Esophagus muscularis mucosa (tissue), 4 donors: ENCODE data around the gene NMUR2. TPM values are rescaled to one million over a fixed set of nuclear protein-coding genes. Genes with fewer than 3 reads are reported as not detected.

ENCODE experiments used
- DNase-seq: peaks from one replicate; pipeline ENCODE4 v3.0.0-alpha.2; 2017; ENCODE audit errors: extremely low spot score
- H3K27ac ChIP-seq, 4 donors: fragments of 200-600 bp; sonication (generic); replicated peaks in 1 of 4; 1 replicate in 3 of 4; 2 replicates in 1 of 4; pipeline ENCODE4 v1.5.1; 2016 to 2019; ENCODE audit warnings: mild to moderate bottlenecking in 1 of 4
- H3K27me3 ChIP-seq, 4 donors: fragments of 200-600 bp; sonication (generic); one replicate each; pipeline versions ENCODE4 v1.5.1 to v1.6.0; 2016 to 2019
- H3K36me3 ChIP-seq, 4 donors: fragments of 200-600 bp; sonication (generic); one replicate each; pipeline ENCODE4 v1.5.1; 2016 to 2019
- H3K4me1 ChIP-seq, 4 donors: fragments of 200-600 bp; sonication (generic); one replicate each; pipeline ENCODE4 v1.5.1; 2016 to 2019
- H3K4me3 ChIP-seq, 4 donors: fragments of 200-600 bp; sonication (generic); 1 replicate in 2 of 4; 2 replicates in 2 of 4; pipeline ENCODE4 v1.5.1; 2016 to 2019; ENCODE audit warnings: mild to moderate bottlenecking in 4 of 4, moderate library complexity in 1 of 4
- H3K9me3 ChIP-seq, 4 donors: fragments of 200-600 bp; sonication (generic); 1 replicate in 3 of 4; 2 replicates in 1 of 4; pipeline ENCODE4 v1.5.1; 2016 to 2019
- CTCF ChIP-seq, 3 experiments: fragments of 200-600 bp in 2 of 3; fragments of 450-650 bp in 1 of 3; sonication (generic) in 2 of 3; IDR thresholded peaks; one replicate each; pipeline ENCODE4 v1.5.1; 2017 to 2019; ENCODE audit warnings: antibody characterized with exemption in 3 of 3, mild to moderate bottlenecking in 2 of 3, moderate library complexity in 1 of 3
- EP300 ChIP-seq: sonication (generic); formaldehyde crosslinking; IDR thresholded peaks from one replicate; pipeline ENCODE4 v1.6.1; 2017; ENCODE audit warnings: antibody characterized with exemption
- POLR2A ChIP-seq: fragments of 450-650 bp; IDR thresholded peaks from one replicate; pipeline ENCODE4 v1.6.1; 2017; ENCODE audit warnings: antibody characterized with exemption, moderate library complexity, mild to moderate bottlenecking, low read depth
- POLR2AphosphoS5 ChIP-seq, 2 donors: sonication (generic); formaldehyde crosslinking; IDR thresholded peaks; one replicate each; pipeline ENCODE4 v1.6.1; 2017; ENCODE audit warnings: antibody characterized with exemption in 2 of 2
- WGBS: methylation state at CpG from one replicate; pipeline ENCODE4 v1.1.5; 2018; 5-methylcytosine and 5-hydroxymethylcytosine counted together
- intact Hi-C: fragments of 100-400 bp; cut with DNase I; formaldehyde crosslinking; loops from one replicate; pipeline ENCODE4 v1.15.1; 2023
- total RNA-seq, 4 donors: library from RNA; depleted of rRNA; stranded (reverse); fragments of >200 nt; gene quantifications; one replicate each; pipeline versions ENCODE4 v1.1.0 to v1.2.1, GENCODE V29; 2016

Gene NMUR2
- total RNA-seq, 4 donors from 2014 or later, result not detected

GRCh38 chr5:152425083-152425482 is 20.0 kb upstream of the NMUR2 start:
- intact Hi-C loops, result no loop called here
- 84% methylated on average over 2 of the region's 2 CpGs for WGBS

GRCh38 chr5:152424501-152424900 is 19.4 kb upstream of the NMUR2 start:
- 72% methylated on average over 2 of the region's 2 CpGs for WGBS
- no peak for DNase-seq
- Histone ChIP-seq H3K4me1 (no peaks in the 10 kb centered on the region), H3K27me3 (no peaks in the 10 kb centered on the region), H3K27ac (no peak overlapping the region), H3K4me3 (no peak overlapping the region), H3K9me3 (no peaks in the 10 kb centered on the region), H3K36me3 (no peaks in the 10 kb centered on the region)
- intact Hi-C loops, result no loop called here
- TF ChIP-seq POLR2A (no peak), POLR2AphosphoS5 (IDR thresholded peaks at IDR 0.05) (no peak), CTCF (IDR thresholded peaks at IDR 0.05) (no peak), EP300 (no peak)

More at GRCh38 chr5:152425083-152425482, 20.0 kb upstream of the NMUR2 start:
- Histone ChIP-seq H3K27ac (no peak overlapping the region), H3K9me3 (no peaks in the 10 kb centered on the region), H3K27me3 (no peaks in the 10 kb centered on the region), H3K36me3 (no peaks in the 10 kb centered on the region), H3K4me1 (no peaks in the 10 kb centered on the region), H3K4me3 (no peak overlapping the region)
- no peak for DNase-seq
- TF ChIP-seq EP300 (no peak), CTCF (IDR thresholded peaks at IDR 0.05) (no peak), POLR2A (no peak), POLR2AphosphoS5 (IDR thresholded peaks at IDR 0.05) (no peak)

- H3K9me3 ChIP-seq, result no peaks in the 10 kb centered on the region
- WGBS, result 80% methylated on average over 2 of the region's 2 CpGs
- H3K4me3 ChIP-seq, result no peak overlapping the region
- intact Hi-C loops, result no loop called here
- no peaks in the 10 kb centered on the region for H3K4me1 ChIP-seq
- no peaks in the 10 kb centered on the region for H3K36me3 ChIP-seq
- H3K27me3 ChIP-seq, result no peaks in the 10 kb centered on the region
- DNase-seq, result no peak
- no peak overlapping the region for H3K27ac ChIP-seq
- TF ChIP-seq POLR2A, result no peak
- TF ChIP-seq POLR2AphosphoS5 (IDR thresholded peaks at IDR 0.05), result no peak
- no peak for TF ChIP-seq EP300
- no peak for TF ChIP-seq CTCF (IDR thresholded peaks at IDR 0.05)
These were observed 17.0 kb upstream of the NMUR2 start for GRCh38 chr5:152422081-152422480.

- no peak overlapping the region for H3K27ac ChIP-seq
- H3K4me3 ChIP-seq, result no peak overlapping the region
- peaks cover 0 to 9% (median 0%) of the 10 kb centered on the region in 4 donors for H3K4me1 ChIP-seq
- 91% methylated on average over 1 of the region's 1 CpG for WGBS
- TF ChIP-seq EP300 (no peak), POLR2AphosphoS5 (IDR thresholded peaks at IDR 0.05) (no peak), CTCF (IDR thresholded peaks at IDR 0.05) (no peak), POLR2A (no peak)
- intact Hi-C loops, result no loop called here
- DNase-seq, result no peak
- H3K9me3 ChIP-seq, result peaks cover 0 to 5% (median 2%) of the 10 kb centered on the region in 4 donors
- no peaks in the 10 kb centered on the region for H3K27me3 ChIP-seq
- H3K36me3 ChIP-seq, result no peaks in the 10 kb centered on the region
These were observed 7.0 kb upstream of the NMUR2 start for GRCh38 chr5:152412129-152412528.

GRCh38 chr5:152406082-152406481 is 1.0 kb upstream of the NMUR2 start:
- no peak overlapping the region for H3K27ac ChIP-seq
- no peaks in the 10 kb centered on the region for H3K9me3 ChIP-seq
- H3K36me3 ChIP-seq, result no peaks in the 10 kb centered on the region
- intact Hi-C loops, result no loop called here
- 73% methylated on average over 1 of the region's 1 CpG for WGBS
- H3K4me3 ChIP-seq, result no peak overlapping the region
- H3K27me3 ChIP-seq, result no peaks in the 10 kb centered on the region
- H3K4me1 ChIP-seq, result no peaks in the 10 kb centered on the region
- TF ChIP-seq CTCF (IDR thresholded peaks at IDR 0.05) (no peak), EP300 (no peak), POLR2AphosphoS5 (IDR thresholded peaks at IDR 0.05) (no peak)
- no peak for DNase-seq
